Ishikawa (cell line): ENCODE measurements around the gene ZNF747.

Experiments
- EGR1 ChIP-seq: IDR thresholded peaks from 2 replicates; pipeline ENCODE4 v1.6.1; 2012
- RAD21 ChIP-seq: IDR thresholded peaks from 2 replicates; pipeline ENCODE4 v1.6.1; 2012; ENCODE audit warnings: low read depth
- REST ChIP-seq: IDR thresholded peaks from 2 replicates; pipeline ENCODE4 v1.6.1; 2012; ENCODE audit warnings: low read depth, mild to moderate bottlenecking
- TF ChIP-seq, protein P1 (sequence below): IDR thresholded peaks from 2 replicates; pipeline ENCODE4 v1.6.1; 2012

- no peak for TF ChIP-seq REST
- no peak for TF ChIP-seq EGR1
- TF ChIP-seq RAD21: no peak
- TF ChIP-seq, protein P1, sequence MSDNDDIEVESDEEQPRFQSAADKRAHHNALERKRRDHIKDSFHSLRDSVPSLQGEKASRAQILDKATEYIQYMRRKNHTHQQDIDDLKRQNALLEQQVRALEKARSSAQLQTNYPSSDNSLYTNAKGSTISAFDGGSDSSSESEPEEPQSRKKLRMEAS: no peak
Observed at GRCh38 chr16:30556125-30556473, 21.4 kb upstream of the ZNF747 start.
